ENCODE data around the gene L3MBTL4.

DNA sequence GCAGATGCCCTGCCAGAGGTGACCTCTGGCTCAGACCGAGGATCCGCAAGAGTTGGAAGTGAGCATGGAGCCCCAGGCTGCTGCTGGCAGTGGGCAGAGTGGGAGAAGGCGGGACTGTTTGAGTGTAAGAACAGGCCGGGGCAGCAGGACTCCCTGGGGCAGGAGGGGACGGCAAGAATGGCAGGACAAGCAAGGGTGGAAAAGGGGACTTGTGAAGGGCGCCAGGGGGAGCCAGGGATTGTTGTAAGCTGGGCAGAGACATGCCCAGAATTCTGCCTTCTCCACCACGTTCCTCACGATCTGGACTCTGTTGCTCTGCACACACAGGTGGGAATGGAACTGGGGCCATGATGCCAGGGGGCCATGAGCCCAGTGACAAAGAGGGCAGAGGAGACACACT is 447.0 kb downstream of the L3MBTL4 start:
- TF ChIP-seq, protein P1, sequence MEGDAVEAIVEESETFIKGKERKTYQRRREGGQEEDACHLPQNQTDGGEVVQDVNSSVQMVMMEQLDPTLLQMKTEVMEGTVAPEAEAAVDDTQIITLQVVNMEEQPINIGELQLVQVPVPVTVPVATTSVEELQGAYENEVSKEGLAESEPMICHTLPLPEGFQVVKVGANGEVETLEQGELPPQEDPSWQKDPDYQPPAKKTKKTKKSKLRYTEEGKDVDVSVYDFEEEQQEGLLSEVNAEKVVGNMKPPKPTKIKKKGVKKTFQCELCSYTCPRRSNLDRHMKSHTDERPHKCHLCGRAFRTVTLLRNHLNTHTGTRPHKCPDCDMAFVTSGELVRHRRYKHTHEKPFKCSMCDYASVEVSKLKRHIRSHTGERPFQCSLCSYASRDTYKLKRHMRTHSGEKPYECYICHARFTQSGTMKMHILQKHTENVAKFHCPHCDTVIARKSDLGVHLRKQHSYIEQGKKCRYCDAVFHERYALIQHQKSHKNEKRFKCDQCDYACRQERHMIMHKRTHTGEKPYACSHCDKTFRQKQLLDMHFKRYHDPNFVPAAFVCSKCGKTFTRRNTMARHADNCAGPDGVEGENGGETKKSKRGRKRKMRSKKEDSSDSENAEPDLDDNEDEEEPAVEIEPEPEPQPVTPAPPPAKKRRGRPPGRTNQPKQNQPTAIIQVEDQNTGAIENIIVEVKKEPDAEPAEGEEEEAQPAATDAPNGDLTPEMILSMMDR (IDR thresholded peaks at IDR 0.05), result no peak
- TF ChIP-seq POLR2A (IDR thresholded peaks at IDR 0.05), result no peak

All from body of pancreas (tissue), 4 donors.